Activated T-cell treated with anti-CD3 and anti-CD28 coated beads, Interleukin-2, amount 50 U/mL, for 48 hours (primary cell): ENCODE results near the gene AP2S1.
A peak's percentile ranks its signal among the peaks of the same experiment; 100 is the strongest.
"Not testable (repeated sequence)": the region's sequence is repeated elsewhere in the genome, so short reads cannot be mapped to it uniquely, and the experiment has no call there.

Source experiments
- DNase-seq, 2 experiments: peaks; one replicate each; pipeline ENCODE4 v3.0.0-alpha.2; 2020

AP2S1 gene

DNA sequence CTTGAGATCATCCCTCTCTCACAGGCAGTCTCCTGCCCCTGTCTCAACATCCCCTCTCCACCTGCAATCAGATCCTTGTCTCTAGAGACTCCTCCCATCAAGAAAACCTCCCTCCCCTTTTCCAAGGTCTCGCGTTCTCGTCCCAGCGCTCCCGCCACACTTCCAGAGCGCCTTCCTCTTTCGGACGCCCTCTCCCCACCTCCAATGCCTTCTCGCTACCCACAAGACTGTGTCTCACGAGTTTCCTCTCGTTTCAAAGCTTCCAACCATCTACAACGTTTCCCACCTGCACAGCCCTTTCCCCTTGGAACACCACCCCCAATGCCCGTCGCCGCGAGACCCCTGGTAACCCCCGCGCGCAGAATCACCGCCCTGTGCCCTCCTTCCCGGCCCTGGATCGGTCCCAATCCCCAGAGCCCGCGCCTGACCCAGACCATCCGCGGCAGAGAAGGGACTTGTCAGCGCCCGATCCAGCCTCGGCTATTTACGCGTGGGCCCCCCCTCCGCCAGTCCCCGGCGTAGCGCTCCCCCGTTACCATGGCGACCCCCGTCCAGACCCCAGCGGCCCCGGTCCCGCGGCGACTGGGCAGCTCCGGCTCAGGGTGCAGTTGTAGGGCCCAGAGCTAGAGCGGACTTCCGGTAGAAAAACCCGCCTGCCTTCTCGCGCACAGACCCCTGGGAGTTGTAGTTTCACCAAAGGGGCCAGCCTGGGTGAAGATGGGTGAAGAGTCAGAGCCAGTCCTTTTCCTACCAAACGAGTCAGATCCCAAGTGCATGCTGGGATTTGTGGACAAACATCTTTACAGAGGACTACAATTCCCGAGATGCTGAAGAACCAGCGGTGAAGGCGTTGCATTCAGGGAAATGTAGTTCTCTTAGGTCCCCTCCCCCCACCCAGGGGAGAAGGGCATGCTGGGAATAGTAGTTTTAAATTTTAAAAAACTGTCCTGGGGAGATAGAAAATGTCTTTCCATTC lies at the start of gene AP2S1:
Gene AP2S1, minus strand, starts transcription at position 619 of the 976 bp plus-strand sequence. Its CDS starts 80 bp downstream, at position 539.
- DNase-seq: peak; percentile 94

DNA sequence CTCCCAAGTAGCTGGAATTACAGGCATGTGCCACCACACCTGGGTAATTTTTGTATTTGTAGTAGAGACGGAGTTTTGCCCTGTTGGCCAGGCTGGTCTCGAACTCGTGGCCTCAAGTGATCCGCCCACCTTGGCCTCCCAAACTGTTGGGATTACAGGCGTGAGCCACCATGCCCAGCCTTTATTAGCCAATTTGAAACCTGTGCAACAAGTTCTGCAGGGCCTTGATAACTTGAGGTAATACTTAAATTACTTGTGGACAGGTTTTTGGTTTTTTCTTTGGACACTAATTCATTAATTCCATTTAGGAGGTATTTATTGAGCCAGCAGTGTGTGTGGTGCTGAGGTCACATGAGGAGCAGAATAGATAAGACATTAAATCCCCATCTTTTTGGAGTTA lies 49.7 kb upstream of the AP2S1 start:
- DNase-seq: no peak

DNA sequence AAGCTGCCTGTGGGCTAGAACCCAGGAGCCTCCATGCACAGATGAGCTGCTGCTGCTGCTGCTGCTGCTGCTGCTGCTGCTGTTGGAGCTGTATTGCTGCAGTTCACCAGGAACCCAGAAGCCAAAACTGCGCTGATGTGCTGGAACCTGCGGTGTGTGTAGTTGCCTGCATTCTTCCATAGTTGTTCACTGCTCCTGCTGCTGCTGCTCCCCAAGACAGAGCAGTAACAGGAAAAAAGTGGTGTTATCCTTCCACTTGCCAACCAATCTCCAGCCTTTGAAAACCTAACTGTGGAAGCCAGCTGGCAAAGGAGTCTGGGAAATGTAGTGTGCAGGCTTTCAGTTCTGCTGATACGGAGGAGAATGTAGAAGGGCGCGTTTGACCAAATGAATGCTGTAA lies 48.1 kb upstream of the AP2S1 start:
- no peak for DNase-seq

DNA sequence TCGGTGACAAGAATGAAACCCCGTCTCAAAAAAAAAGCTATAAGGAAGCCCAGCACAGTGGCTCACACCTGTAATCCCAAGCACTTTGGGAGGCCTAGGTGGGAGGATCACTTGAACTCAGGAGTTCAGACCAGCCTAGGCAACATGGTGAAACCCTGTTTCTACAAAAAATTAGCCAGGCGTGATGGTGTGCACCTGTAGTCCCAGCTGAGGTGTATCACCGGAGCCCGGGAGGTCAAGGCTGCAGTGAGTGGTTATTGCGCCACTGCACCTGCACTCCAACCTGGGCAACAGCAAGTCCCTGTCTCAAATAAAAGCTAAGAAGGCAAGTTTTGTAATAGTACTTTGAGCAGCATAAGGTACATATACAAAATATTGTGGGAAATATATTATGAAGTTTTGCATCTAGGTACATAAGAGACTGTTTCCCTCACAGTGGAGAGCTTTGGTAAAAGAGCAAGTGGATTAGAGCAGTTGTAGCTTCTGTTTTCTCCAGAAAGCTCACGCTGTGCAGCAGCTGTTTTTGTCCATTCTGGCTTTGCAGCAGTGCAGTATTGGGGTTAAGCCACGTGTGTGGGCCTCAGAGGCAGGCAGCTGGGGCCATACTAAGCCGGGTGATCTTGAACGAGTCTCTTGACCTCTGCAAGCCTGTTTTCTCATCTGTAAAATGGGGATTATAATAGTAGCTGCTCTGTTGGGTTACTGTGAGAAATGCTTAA lies 45.6 kb upstream of the AP2S1 start:
- DNase-seq: no peak

DNA sequence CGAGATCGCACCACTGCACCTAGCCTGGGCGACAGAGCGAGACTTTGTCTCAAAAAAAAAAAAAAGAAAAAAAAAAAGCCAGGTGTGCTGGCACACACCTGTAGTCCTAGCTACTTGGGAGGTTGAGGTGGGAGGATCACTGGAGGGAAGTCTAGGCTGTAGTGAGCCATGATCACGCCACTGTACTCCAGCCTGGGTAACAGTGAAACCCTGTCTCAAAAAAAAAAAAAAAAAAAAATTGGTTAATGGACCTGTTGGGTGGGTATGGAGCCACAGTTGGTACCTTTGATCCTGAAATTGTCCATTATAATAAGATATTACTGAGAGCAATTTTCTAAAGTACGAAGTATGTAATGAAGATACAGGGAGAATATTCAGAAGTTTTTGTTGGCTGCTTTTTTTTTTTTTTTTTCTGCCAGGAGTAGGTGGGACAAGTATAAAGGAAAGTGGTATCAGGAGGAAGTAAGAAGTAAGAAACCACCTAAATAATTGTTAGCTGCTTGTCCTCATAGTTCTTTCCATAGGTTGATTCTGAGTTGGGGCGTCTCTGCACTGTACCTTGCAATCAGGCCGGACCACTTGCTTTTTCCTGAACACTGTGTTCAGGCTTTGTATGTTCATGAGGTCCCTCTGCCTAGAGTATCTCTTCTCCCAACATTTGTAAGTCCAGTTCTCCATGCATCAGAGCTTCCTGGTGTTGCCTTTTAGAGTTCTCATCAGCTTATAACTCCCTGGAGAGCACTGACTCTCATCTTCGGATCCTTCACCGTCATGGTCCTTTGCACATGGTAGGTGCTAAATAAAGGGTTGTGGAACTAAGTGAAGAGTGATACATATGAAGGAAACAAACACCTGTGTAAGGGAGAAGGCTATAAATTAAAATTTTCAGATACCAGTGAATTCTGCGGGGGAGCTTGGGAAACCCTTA lies 41.9 kb upstream of the AP2S1 start:
- DNase-seq: no peak

DNA sequence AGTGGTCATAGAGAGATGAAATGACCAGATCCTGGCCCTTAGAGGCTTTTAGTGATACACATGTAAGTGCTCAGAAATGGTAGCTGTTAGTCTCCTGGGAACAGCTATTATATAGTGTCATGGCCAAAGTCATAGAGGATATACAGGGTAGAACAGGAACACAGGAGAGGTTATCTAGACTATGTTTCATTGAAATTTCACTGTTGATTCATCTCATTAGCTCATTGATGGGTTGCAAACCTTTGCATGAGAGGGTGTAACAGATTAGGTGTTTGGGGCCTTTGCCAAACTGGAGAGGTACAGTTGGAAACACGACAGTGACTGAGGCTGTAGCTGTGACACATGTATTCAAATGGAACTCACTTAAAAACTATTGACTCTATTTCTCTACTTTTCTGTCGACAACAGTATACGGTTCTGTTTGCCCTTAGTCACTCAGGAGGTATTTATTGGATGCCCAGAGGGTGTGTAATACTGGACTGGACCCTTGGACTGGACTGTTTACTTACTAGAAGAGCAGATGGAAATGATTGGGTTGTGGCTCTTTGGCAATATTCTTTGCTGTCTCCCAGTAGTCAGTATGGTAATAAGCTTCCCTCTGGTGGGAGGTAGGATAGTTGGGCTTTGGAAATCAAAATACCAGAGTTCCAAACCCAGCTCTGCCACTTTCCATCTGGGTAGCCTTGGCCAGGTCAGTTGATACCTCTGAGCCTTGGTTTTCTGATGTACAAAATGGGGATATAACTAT lies 40.0 kb upstream of the AP2S1 start:
- no peak for DNase-seq

DNA sequence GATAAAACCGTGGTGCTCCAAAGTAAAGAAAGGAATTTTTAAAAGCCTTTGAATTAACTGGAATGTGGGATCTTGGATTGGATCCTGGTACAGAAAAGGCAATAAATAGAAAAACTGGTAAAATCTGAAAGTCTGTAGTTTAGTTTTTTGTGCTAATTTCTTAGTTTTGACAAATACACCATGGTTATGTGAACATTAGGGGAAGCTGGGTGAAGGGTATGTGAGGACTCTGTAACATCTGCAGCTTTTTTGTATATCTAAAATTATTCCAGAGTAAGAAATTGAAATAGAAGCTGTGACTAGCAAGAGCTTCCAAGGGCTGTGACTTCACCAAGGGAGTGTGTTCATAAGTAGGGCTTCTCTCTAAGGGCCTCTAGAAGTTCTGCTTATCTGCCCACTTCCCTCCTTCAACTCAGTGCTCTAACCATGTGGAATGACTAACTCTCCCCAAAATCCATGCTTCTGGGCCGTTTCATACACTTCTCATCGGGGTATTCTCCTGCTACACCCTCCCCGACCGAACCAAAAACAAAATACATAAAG lies 36.7 kb upstream of the AP2S1 start:
- no peak for DNase-seq

DNA sequence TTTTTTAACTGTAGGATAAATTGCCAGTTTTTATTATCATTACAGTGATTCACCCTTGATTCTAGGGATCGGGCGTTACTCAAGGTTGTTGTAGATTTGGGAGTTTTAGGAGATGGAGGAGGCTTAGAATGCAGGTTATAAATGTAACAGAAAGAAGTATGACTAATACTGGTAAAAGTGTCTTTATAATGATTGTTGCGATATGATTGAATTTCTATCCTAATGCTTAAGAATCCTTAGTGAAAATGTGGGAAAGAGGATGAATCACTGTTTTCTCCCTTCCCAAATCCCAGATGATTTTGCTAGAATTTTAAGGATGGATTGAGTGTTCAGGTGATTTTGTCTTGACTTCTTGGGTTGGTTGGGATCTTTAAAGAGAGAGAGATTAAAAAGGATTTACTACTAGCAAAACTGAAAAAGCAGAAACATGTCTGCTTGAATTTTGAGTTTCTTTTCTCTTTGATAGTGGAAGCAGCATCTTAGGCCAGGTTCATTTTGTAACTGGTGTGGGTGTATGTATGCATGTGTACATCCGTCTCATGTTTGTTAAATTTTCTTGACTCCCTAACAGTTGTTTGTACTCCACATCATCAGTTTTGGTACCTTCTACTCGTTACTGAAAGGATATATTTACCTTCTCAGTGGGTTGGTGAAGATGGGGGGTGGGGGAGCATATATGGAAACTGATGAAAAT lies 36.0 kb upstream of the AP2S1 start:
- no peak for DNase-seq

DNA sequence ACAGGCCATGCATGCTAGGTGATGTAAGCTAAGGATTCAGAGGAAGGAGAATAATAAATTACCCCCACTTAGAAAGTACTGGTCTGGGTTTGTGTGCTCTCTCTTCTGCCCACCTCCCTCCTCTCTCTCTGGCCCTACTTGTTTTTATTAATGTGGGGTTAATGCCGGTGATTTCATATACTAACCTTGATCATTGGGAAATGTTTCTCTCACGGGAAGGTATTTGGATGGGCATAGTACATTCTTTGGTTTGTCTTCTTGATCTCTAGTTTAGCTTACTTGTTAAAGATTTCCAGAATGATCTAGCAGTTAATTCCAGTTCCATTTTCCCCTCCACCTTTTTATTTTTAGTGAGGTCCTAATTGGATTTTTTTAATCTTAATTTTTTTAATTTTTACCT lies 34.8 kb upstream of the AP2S1 start:
- DNase-seq: no peak

DNA sequence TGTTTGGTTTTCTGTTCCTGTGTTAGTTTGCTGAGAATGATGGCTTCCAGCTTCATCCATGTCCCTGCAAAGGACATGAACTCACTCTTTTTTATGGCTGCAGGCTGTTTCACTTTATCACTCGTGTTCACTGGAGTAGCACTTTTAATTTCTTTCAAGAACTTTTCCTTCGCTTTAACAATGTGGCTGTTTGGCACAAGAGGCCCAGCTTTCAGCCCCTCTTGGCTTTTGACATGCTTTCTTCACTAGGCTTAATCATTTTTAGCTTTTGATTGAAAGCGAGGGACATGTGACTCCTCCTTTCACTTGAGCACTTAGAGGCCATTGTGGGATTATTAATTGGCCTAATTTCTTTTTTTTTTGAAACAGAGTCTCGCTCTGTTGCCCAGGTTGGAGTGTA lies 32.1 kb upstream of the AP2S1 start:
- not testable (repeated sequence) for DNase-seq

DNA sequence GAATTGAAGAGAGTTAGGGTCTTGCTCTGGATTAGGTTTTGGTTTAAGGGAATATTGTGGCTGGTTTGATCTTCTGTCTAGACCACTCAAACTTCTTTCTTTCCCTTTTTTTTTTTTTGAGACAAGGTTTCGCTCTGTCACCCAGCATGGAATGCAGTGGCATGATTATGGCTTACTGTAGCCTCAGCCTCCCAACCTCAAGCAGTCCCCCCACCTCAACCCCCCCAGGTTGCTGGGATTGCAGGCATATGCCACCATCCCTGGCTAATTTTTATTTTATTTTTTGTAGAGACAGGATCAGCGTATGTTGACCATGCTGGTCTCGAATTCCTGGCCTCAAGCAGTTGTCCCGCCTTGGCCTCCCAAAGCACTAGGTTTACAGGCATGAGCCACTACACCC lies 31.4 kb upstream of the AP2S1 start:
- no peak for DNase-seq

DNA sequence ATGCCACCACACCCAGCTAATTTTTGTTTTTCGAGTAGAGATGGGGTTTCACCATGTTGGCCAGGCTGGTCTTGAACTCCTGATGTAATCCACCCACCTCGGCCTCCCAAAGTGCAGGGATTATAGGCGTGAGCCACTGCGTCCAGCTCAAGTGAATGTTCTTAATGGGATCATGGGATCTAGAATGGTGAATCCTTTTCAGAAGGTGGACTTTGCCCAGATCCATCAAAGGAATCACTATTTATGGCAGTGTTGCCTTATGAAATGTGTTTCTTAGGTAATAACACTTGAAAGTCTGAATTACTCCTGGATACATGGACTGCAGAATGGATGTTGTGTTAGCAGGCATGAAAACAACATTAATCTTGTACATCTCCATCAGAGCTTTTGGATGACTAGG lies 30.4 kb upstream of the AP2S1 start:
- no peak for DNase-seq

DNA sequence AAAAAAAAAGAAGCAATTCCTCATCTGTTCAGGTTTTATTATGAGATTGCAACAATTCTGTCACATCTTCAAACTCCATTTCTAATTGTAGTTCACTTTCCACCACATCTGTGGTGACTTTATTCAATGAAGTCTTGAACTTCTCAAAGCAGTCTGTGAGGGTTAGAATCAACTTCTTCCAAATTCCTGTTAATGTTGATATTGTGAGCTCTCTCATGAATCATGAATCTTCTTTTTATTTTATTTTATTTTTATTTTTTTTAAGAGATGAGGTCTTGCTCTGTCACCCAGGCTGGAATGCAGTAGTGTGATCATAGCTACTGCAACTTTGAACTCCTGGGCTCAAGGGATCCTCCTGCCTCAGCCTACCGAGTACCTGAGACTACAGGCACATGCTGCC lies 29.8 kb upstream of the AP2S1 start:
- DNase-seq: no peak

DNA sequence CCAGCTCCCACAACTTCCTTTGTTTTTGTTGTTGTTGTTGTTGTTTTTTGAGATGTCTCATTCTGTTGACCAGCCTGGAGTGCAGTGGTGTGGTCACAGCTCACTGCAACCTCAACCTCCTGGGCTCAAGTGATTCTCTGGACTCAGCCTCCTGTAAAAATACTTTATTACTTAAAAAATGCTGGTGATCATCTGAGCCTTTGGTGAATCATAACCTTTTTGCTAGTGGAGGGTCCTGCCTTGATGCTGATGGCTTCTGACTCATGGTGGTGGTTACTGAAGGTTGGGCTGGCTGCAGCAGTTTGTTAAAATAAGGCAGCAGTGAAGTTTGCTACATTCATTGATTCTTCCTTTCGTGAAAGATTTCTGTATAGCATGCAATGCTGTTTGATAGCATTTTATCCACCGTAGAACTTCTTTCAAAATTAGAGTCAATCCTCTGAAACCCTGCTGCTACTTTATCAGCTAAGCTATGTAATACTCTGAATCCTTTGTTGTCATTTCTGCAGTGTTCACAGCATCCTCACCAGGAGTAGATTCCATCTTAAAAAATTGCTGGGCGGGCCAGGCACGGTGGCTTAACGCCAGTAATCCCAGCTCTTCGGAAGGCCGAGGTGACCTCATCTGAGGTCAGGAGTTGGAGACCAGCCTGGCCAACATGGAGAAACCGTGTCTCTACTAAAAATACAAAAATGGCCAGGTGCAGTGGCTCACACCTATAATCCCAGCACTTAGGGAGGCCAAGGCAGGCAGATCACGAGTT lies 28.1 kb upstream of the AP2S1 start:
- DNase-seq: no peak

DNA sequence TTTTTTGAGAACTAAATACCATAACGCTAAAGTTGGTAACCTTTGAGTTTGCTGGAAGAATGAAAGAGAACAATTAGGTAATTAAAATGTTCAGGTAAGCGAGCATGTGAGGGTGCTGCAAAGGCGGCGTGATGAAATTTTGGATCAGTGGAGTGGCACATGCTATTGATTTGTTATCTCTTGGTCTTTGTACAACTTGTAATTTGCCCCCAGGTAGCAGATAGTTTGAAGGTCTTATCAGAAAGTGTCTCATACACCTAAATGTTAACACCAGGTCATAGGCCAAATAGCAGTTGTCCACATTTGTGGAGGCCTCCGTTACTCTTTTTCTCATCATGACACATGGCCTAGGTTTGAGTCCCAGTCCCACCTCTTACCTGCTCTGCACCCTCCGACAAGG lies 25.0 kb upstream of the AP2S1 start:
- DNase-seq: no peak

DNA sequence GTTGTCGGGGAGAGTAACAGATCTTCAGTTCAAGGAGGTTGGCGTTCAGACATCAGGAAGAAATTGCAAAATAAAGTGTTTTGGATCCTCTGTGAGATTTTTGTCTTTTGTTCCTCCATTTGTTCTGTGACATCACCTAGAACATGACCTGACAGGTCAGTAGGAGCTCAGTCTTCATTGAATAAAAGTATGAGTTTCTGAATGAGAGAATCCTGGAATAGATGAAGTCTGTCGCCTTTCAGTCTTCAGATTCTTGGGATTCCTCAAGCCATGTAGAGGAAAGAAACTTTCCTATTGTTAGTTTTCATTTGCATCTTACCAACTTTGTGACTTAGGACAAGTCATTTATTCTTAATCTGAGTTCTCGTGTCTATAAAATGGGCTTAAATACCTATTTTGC lies 24.6 kb upstream of the AP2S1 start:
- DNase-seq: no peak

DNA sequence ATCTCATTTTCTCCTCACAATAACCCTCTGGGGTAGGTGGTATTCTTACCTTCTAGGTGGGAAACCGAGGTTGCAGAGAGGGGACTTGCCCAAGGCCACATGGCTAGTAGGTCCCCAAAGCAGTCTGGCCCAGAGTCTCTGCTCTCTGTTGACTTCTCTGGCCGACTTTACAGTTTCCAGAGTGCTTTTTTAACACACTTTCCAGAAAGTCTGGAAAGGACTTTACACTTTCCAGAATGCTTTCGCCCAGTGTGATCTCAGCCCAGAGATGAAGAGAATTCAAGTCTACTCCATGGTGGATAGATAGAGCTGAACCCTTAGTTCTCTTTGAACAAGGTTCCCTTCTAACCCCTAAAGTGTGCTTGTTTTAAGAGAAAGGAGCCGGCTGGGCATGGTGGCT lies 22.3 kb upstream of the AP2S1 start:
- no peak for DNase-seq

DNA sequence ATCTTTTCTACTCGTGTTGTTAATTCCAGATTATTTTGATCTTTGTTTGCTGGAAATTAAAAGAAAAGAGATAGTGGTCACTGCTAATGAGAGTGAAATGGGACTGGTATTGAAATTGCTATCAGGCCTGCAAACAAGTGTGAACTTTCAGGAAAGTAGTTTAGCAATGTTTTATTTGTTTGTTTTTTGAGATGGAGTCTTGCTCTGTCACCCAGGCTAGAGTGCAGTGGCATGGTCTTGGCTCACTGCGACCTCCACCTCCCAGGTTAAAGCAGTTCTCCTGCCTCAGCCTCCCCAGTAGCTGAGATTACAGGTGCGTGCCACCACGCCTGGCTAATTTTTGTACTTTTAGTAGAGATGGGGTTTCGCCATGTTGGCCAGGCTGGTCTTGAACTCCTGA lies 20.5 kb upstream of the AP2S1 start:
- not testable (repeated sequence) for DNase-seq

DNA sequence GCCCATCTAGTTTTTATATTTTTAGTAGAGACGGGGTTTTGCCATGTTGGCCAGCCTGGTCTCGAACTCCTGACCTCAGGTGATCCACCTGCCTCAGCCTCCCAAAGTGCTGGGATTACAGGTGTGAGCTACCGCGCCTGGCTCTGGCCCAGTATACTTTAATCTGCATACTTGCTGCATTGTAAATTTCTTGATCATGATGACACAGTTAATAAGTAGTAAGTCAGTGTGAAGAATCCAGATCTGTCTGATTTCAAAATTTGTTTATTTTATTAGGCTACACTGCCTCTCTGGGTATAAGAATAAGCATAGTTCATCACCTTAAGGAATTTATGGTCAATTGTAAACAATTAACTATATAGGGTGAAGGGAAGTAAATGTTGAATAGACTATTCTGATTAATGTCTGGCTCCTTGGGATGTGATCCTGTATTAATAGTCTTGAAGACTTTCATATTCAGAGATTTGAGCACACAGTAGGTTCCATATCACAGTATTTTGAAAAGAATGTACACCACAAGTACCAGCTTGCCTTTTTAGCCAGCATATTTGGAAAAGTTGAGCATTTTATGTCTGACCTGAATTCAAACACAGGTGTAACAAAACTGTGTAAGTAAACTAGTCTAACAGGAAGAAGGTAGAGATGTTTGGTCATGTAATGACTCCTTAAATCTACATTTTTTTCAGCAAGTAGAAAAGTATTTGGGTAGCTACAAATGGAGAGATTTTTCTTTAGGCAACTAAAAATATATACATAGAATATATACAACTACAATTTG lies 17.6 kb upstream of the AP2S1 start:
- no peak for DNase-seq

DNA sequence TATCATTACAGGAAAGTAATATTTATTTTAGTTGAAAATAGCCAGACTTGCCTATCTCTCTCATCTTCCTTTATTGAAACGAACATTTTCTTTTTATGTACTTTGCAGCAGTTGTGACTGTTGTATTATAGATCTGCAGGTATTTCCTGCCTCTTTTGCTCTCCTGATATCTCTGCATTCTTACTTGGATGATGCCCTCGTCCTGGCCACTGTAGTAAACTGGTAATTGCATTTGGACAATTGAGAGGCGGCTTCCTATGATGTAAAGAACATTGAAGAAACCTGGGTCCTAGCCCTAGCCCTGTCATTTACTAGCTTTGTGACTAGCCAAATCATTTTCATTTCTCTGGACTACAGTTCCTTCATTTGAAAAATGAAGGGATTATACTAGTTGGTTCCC lies 16.5 kb upstream of the AP2S1 start:
- no peak for DNase-seq
